CD4-positive, alpha-beta T cell (primary cell): ENCODE measurements around the gene OPN4. TPM values are rescaled to one million over a fixed set of nuclear protein-coding genes. Genes with fewer than 3 reads are reported as not detected.

Experiments
- ATAC-seq: fragments of 200-7000 bp; cut with Tn5 transposase; one replicate; pipeline ENCODE4 v1.10.0; 2022; ENCODE audit warnings: mild to moderate bottlenecking; ENCODE audit not compliant: poor library complexity
- CTCF ChIA-PET: fragments of 350-600 bp; sonication (Branson Sonifier 250); formaldehyde crosslinking; loops from one replicate; lab custom pipeline; 2021; ENCODE audit warnings: antibody characterized with exemption, inconsistent platforms; lab: Charles Lee
- POLR2A ChIA-PET: fragments of 350-600 bp; sonication (Branson Sonifier 250); formaldehyde crosslinking; loops from one replicate; lab custom pipeline; 2021; ENCODE audit warnings: antibody characterized with exemption, inconsistent platforms; lab: Charles Lee
- DNase-seq, 14 experiments: peaks; one replicate each; pipeline ENCODE4 v3.0.0-alpha.2; 2013 to 2020; ENCODE audit warnings: mixed read lengths in 2 of 14
- H3K27ac ChIP-seq, 2 donors: one replicate each; pipeline versions ENCODE4 v1.5.1 to v1.7.0; 2013; ENCODE audit warnings: low read length in 2 of 2, low read depth in 1 of 2, mild to moderate bottlenecking in 1 of 2
- H3K27me3 ChIP-seq, 2 experiments: 1 replicate in 1 of 2; 2 replicates in 1 of 2; pipeline versions ENCODE4 v1.6.1 to v1.7.0; 2013; ENCODE audit warnings: low read length in 2 of 2, control low read depth in 1 of 2, mild to moderate bottlenecking in 1 of 2, moderate library complexity in 1 of 2; ENCODE audit not compliant: insufficient read depth in 2 of 2, control insufficient read depth in 1 of 2
- H3K36me3 ChIP-seq: one replicate; pipeline ENCODE4 v1.6.1; 2013; ENCODE audit warnings: low read length, control low read depth; ENCODE audit not compliant: insufficient read depth
- H3K4me1 ChIP-seq: one replicate; pipeline ENCODE4 v1.6.1; 2013; ENCODE audit warnings: low read length, control low read depth; ENCODE audit not compliant: insufficient read depth
- H3K4me3 ChIP-seq: one replicate; pipeline ENCODE4 v1.5.1; 2013; ENCODE audit warnings: mild to moderate bottlenecking, low read length, moderate library complexity
- H3K9me3 ChIP-seq, 2 experiments: 1 replicate in 1 of 2; 2 replicates in 1 of 2; pipeline versions ENCODE4 v1.6.1 to v1.7.0; 2013; ENCODE audit warnings: low read length in 2 of 2, mild to moderate bottlenecking in 2 of 2, control low read depth in 1 of 2, moderate library complexity in 1 of 2; ENCODE audit not compliant: control insufficient read depth in 1 of 2, insufficient read depth in 1 of 2
- H3K27ac Mint-ChIP-seq: one replicate; pipeline ENCODE4 v1.8.0; 2020; ENCODE audit warnings: mixed read lengths
- H3K27me3 Mint-ChIP-seq: one replicate; pipeline ENCODE4 v1.8.0; 2021; ENCODE audit warnings: mixed read lengths
- H3K36me3 Mint-ChIP-seq: one replicate; pipeline ENCODE4 v1.8.0; 2021; ENCODE audit warnings: low read depth, mixed read lengths
- H3K4me1 Mint-ChIP-seq: one replicate; pipeline ENCODE4 v1.8.0; 2021; ENCODE audit warnings: low read depth, mixed read lengths
- H3K4me3 Mint-ChIP-seq: one replicate; pipeline ENCODE4 v1.8.0; 2020; ENCODE audit warnings: mild to moderate bottlenecking, mixed read lengths
- H3K9me3 Mint-ChIP-seq: one replicate; pipeline ENCODE4 v1.8.0; 2020; ENCODE audit warnings: mixed read lengths
- intact Hi-C, 2 experiments: fragments of 100-400 bp; cut with DNase I in 1 of 2; cut with micrococcal nuclease in 1 of 2; formaldehyde crosslinking; loops; one replicate each; pipeline versions ENCODE4 v1.15.1 to v1.9.0; 2023 to 2025; cut with DNase I, micrococcal nuclease
- total RNA-seq, 174 experiments: library from RNA in 2 of 174; stranded (reverse) in 2 of 174; gene quantifications; one replicate each; pipeline ENCODE4 v1.2.3 and lab custom pipeline; 2021 to 2026
- TF ChIP-seq, protein P1 (sequence below): fragments of 200-600 bp; IDR thresholded peaks from one replicate; pipeline ENCODE4 v1.8.0; 2022; ENCODE audit warnings: antibody characterized with exemption, mild to moderate bottlenecking

Gene OPN4
- total RNA-seq, 2 experiments from 2014 or later = not detected

DNA sequence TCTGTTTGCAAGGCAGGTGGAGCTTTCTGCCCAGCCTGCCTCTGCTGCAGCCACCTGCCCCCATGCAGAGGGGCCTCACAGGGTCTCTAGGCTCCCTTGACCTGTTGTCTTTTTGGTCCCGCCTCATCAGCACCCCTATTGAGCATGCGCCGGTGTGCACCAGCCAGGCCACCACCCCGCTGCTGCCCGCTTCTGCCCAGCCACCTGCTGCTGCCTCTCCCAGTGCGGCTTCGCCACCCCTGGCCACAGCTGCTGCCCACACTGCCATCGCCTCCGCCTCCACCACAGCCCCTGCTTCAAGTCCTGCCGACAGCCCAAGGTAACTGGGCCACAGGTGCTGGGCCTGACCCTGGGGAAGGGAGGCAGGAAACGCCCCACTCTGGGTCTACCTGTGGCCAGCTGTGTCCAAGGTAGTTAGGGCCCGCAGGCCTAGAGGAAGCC is 52.1 kb downstream of the OPN4 start:
- no peak overlapping the region for H3K27ac Mint-ChIP-seq
- H3K4me1 Mint-ChIP-seq = peaks cover 7% of the 10 kb centered on the region
- Histone ChIP-seq H3K4me1 (peaks cover 8% of the 10 kb centered on the region), H3K27me3 (no peaks in the 10 kb centered on the region), H3K27ac (no peak overlapping the region), H3K36me3 (no peaks in the 10 kb centered on the region), H3K4me3 (no peak overlapping the region), H3K9me3 (peaks cover 0 to 9% of the 10 kb centered on the region in 2 experiments)
- H3K36me3 Mint-ChIP-seq = peaks cover 6% of the 10 kb centered on the region
- intact Hi-C loops = no loop called here
- ATAC-seq (no peak), DNase-seq (no peak)
- no peaks in the 10 kb centered on the region for H3K9me3 Mint-ChIP-seq
- no peaks in the 10 kb centered on the region for H3K27me3 Mint-ChIP-seq
- CTCF ChIA-PET = no interaction called here
- TF ChIP-seq, protein P1, sequence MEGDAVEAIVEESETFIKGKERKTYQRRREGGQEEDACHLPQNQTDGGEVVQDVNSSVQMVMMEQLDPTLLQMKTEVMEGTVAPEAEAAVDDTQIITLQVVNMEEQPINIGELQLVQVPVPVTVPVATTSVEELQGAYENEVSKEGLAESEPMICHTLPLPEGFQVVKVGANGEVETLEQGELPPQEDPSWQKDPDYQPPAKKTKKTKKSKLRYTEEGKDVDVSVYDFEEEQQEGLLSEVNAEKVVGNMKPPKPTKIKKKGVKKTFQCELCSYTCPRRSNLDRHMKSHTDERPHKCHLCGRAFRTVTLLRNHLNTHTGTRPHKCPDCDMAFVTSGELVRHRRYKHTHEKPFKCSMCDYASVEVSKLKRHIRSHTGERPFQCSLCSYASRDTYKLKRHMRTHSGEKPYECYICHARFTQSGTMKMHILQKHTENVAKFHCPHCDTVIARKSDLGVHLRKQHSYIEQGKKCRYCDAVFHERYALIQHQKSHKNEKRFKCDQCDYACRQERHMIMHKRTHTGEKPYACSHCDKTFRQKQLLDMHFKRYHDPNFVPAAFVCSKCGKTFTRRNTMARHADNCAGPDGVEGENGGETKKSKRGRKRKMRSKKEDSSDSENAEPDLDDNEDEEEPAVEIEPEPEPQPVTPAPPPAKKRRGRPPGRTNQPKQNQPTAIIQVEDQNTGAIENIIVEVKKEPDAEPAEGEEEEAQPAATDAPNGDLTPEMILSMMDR = no peak
- no peak overlapping the region for H3K4me3 Mint-ChIP-seq
- POLR2A ChIA-PET = no interaction called here

DNA sequence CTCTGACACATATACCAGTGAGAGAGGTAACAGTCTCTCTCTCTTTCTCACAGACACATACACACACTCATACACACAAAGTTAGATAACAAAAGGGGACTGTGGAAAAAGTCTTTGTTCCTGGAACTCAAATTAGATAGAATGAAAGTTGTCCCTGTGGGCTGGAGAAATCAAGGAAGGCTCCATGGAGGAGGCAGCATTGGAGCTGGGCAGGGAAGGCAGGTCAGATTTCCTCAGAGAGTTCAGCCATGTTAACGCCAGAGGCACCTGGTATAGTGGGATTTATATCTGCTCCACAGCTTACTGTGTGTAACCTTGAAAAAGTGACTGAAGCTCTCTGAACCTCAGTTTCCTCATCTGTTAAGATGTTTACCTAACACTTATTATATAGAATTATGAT is 52.6 kb downstream of the OPN4 start:
- DNase-seq (no peak), ATAC-seq (no peak)
- Mint-ChIP-seq H3K27me3 (no peaks in the 10 kb centered on the region), H3K4me1 (peaks cover 9% of the 10 kb centered on the region), H3K4me3 (no peak overlapping the region), H3K36me3 (peaks cover 6% of the 10 kb centered on the region), H3K27ac (no peak overlapping the region), H3K9me3 (no peaks in the 10 kb centered on the region)
- Histone ChIP-seq H3K27me3 (no peaks in the 10 kb centered on the region), H3K9me3 (peaks cover 0 to 9% of the 10 kb centered on the region in 2 experiments), H3K36me3 (no peaks in the 10 kb centered on the region), H3K4me3 (no peak overlapping the region), H3K27ac (no peak overlapping the region), H3K4me1 (peaks cover 10% of the 10 kb centered on the region)
- POLR2A ChIA-PET = no interaction called here
- TF ChIP-seq, protein P1 = no peak
- CTCF ChIA-PET = no interaction called here
- intact Hi-C loops = no loop called here

DNA sequence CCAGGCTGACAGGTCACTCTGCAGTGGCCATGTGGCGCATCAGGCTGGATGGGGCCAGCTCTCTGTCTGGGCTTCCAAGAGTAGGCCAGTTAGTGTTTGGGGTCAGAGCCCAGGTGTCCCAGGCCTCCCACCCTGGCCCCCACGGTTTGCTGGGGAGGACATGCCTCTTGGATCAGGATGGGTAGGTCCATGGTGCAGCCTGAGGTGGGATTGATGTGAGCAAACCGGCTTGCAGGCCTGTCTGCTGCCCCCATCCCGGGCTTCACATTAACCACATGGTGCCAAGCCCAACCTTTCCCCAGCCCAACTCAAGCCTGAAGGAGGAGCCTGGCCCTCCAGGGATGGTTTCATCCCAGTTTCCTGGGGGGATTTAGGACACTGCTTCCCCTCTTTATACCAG is 53.2 kb downstream of the OPN4 start:
- Histone ChIP-seq H3K9me3 (peaks cover 0 to 9% of the 10 kb centered on the region in 2 experiments), H3K36me3 (no peaks in the 10 kb centered on the region), H3K4me3 (no peak overlapping the region), H3K27ac (no peak overlapping the region), H3K4me1 (peaks cover 15% of the 10 kb centered on the region), H3K27me3 (no peaks in the 10 kb centered on the region)
- H3K9me3 Mint-ChIP-seq = no peaks in the 10 kb centered on the region
- peaks cover 14% of the 10 kb centered on the region for H3K4me1 Mint-ChIP-seq
- no peak overlapping the region for H3K4me3 Mint-ChIP-seq
- ATAC-seq = no peak
- TF ChIP-seq, protein P1 = no peak
- CTCF ChIA-PET = no interaction called here
- DNase-seq = no peak
- H3K36me3 Mint-ChIP-seq = peaks cover 6% of the 10 kb centered on the region
- POLR2A ChIA-PET = no interaction called here
- H3K27ac Mint-ChIP-seq = no peak overlapping the region
- H3K27me3 Mint-ChIP-seq = no peaks in the 10 kb centered on the region
- intact Hi-C loops = no loop called here
